A549 (cell line): ENCODE measurements around the gene GTF2B. TPM values are rescaled to one million over a fixed set of nuclear protein-coding genes. Genes with fewer than 3 reads are reported as not detected.

Source experiments
- ATAC-seq, 2 experiments: fragments of 200-7000 bp in 1 of 2; fragments of >200 bp in 1 of 2; cut with Nextera tagmentation in 1 of 2; cut with Tn5 transposase in 1 of 2; 3 replicates each; pipeline versions ENCODE4 v1.8.0 to v1.9.1; 2018 to 2020; ENCODE audit warnings: mild to moderate bottlenecking in 1 of 2, moderate library complexity in 1 of 2
- CTCF ChIA-PET: fragments of 300-600 bp; sonication (Branson Sonifier 250); formaldehyde crosslinking; extraction: SDS; loops from one replicate; lab custom pipeline; 2021; ENCODE audit warnings: antibody characterized with exemption, inconsistent platforms; lab: Yijun Ruan, JAX
- POLR2A ChIA-PET: fragments of 350-600 bp; formaldehyde crosslinking; extraction: SDS; loops from one replicate; lab custom pipeline; 2021; ENCODE audit warnings: antibody characterized with exemption, inconsistent platforms; lab: Yijun Ruan, JAX
- DNase-seq, 2 experiments: peaks; one replicate each; pipeline versions ENCODE4 v3.0.0 to v3.0.0-alpha.2; 2011 to 2016; ENCODE audit warnings: low read depth in 1 of 2, low spot score in 1 of 2
- FAIRE-seq: peaks from 2 replicates; lab custom pipeline; 2011; peaks lifted over from hg19 to GRCh38; lab: Jason Lieb, UNC
- H3K27ac ChIP-seq, 2 experiments: fragments of >200 bp; sonication (Bioruptor Twin); formaldehyde crosslinking; 3 replicates each; pipeline ENCODE4 v1.5.1; 2016 to 2017
- H3K4me1 ChIP-seq: fragments of >200 bp; sonication (Bioruptor Twin); formaldehyde crosslinking; 3 replicates; pipeline ENCODE4 v1.6.1; 2016
- H3K4me2 ChIP-seq: fragments of >200 bp; sonication (Bioruptor Twin); formaldehyde crosslinking; 3 replicates; pipeline ENCODE4 v1.6.1; 2016
- H3K4me3 ChIP-seq: fragments of >200 bp; sonication (Bioruptor Twin); formaldehyde crosslinking; 3 replicates; pipeline ENCODE4 v1.5.1; 2016
- H3K9me3 ChIP-seq: fragments of >200 bp; sonication (Bioruptor Twin); formaldehyde crosslinking; 3 replicates; pipeline ENCODE4 v1.6.1; 2016
- BHLHE40 ChIP-seq: IDR thresholded peaks from 2 replicates; pipeline ENCODE4 v1.6.1; 2012; ENCODE audit warnings: low read depth, low read length, inconsistent platforms
- CEBPB ChIP-seq, 2 experiments: fragments of >200 bp in 1 of 2; sonication (Bioruptor Twin) in 1 of 2; formaldehyde crosslinking in 1 of 2; IDR thresholded peaks; 2 replicates each; pipeline ENCODE4 v1.6.1; 2012 to 2016
- HOXA7 ChIP-seq: fragments of 250-450 bp; sonication (Bioruptor Pico); IDR thresholded peaks from 2 replicates; pipeline ENCODE4 v1.5.0; 2020; ENCODE audit warnings: mild to moderate bottlenecking, moderate library complexity
- HOXB5 ChIP-seq: fragments of 250-450 bp; sonication (Bioruptor Pico); IDR thresholded peaks from 2 replicates; pipeline ENCODE4 v1.5.0; 2020; ENCODE audit warnings: mild to moderate bottlenecking, moderate library complexity
- JUN ChIP-seq, 2 experiments: fragments of >200 bp; sonication (Bioruptor Twin); formaldehyde crosslinking; IDR thresholded peaks; 2 replicates in 1 of 2; 3 replicates in 1 of 2; pipeline ENCODE4 v1.6.1; 2016 to 2017
- JUNB ChIP-seq: fragments of >200 bp; sonication (Bioruptor Twin); formaldehyde crosslinking; IDR thresholded peaks from 2 replicates; pipeline ENCODE4 v1.6.1; 2016
- KDM1A ChIP-seq: fragments of 200-600 bp; sonication (generic); IDR thresholded peaks from 2 replicates; pipeline ENCODE4 v1.6.1; 2016; ENCODE audit warnings: low read depth, mild to moderate bottlenecking
- KDM5A ChIP-seq: fragments of 200-600 bp; sonication (generic); IDR thresholded peaks from 2 replicates; pipeline ENCODE4 v1.6.1; 2016; ENCODE audit warnings: antibody characterized with exemption, mild to moderate bottlenecking
- MYC ChIP-seq: IDR thresholded peaks from 2 replicates; pipeline ENCODE4 v1.6.1; 2012; ENCODE audit warnings: mild to moderate bottlenecking, inconsistent platforms, low read length, improper control_type of control experiment, borderline replicate concordance
- NPAS2 ChIP-seq: fragments of 250-450 bp; sonication (Bioruptor Pico); IDR thresholded peaks from 2 replicates; pipeline ENCODE4 v1.8.0; 2022; ENCODE audit warnings: mild to moderate bottlenecking, moderate library complexity, borderline replicate concordance
- POLR2A ChIP-seq: IDR thresholded peaks from 2 replicates; pipeline ENCODE4 v1.6.1; 2012; ENCODE audit warnings: mild to moderate bottlenecking, low read length
- POLR2AphosphoS2 ChIP-seq: conservative IDR thresholded peaks from 2 replicates; pipeline ENCODE4 v1.6.1; 2012; ENCODE audit warnings: low read length, improper control_type of control experiment, inconsistent platforms
- RFX5 ChIP-seq: fragments of 450-650 bp; IDR thresholded peaks from 2 replicates; pipeline ENCODE4 v1.7.1; 2014; ENCODE audit warnings: antibody characterized with exemption, mild to moderate bottlenecking, moderate library complexity
- RNF2 ChIP-seq: fragments of 200-600 bp; sonication (generic); IDR thresholded peaks from 2 replicates; pipeline ENCODE4 v1.6.1; 2016; ENCODE audit warnings: low read depth, mild to moderate bottlenecking, antibody characterized with exemption, moderate library complexity, borderline replicate concordance
- SREBF2 ChIP-seq: fragments of 450-650 bp; IDR thresholded peaks from 2 replicates; pipeline ENCODE4 v1.6.1; 2014; ENCODE audit warnings: mild to moderate bottlenecking, moderate library complexity
- TP53 ChIP-seq: fragments of 250-450 bp; sonication (Bioruptor Pico); IDR thresholded peaks from 2 replicates; pipeline ENCODE4 v1.5.0; 2021; ENCODE audit warnings: mild to moderate bottlenecking, moderate library complexity
- ZNF302 ChIP-seq: fragments of 250-450 bp; sonication (Bioruptor Pico); IDR thresholded peaks from 2 replicates; pipeline ENCODE4 v1.9.0; 2021; ENCODE audit warnings: inconsistent platforms, mild to moderate bottlenecking, moderate library complexity
- ZSCAN20 ChIP-seq: fragments of 250-450 bp; sonication (Bioruptor Pico); IDR thresholded peaks from 2 replicates; pipeline ENCODE4 v1.8.0; 2022; ENCODE audit warnings: mild to moderate bottlenecking, moderate library complexity
- WGBS: methylation state at CpG from one replicate; pipeline ENCODE4 v1.1.6; 2017; ENCODE audit errors: missing lambda C conversion rate; 5-methylcytosine and 5-hydroxymethylcytosine counted together
- polyA plus RNA-seq, 4 experiments: library from polyadenylated mRNA; depleted of rRNA in 3 of 4; stranded (reverse); fragments of >200 nt; fragmentation: RNase III in 1 of 4; extraction: RNeasy Plus Mini Kit Qiagen cat#74134 plus additional on column Dnase treatment in 1 of 4; gene quantifications; 2 replicates in 3 of 4; 3 replicates in 1 of 4; pipeline ENCODE4 v1.2.3, GENCODE V29; 2011 to 2017
- TF ChIP-seq, protein P1 (sequence below): fragments of 250-450 bp; sonication (Bioruptor Pico); IDR thresholded peaks from 2 replicates; pipeline ENCODE4 v1.5.0; 2020; ENCODE audit warnings: low read depth, mild to moderate bottlenecking, moderate library complexity
- TF ChIP-seq, protein P2 (sequence below): fragments of 250-450 bp; sonication (Bioruptor Pico); IDR thresholded peaks from 2 replicates; pipeline ENCODE4 v1.5.0; 2021; ENCODE audit warnings: mild to moderate bottlenecking, moderate library complexity, borderline replicate concordance
- TF ChIP-seq, protein P3 (sequence below): fragments of 450-650 bp; IDR thresholded peaks from 2 replicates; pipeline ENCODE4 v1.6.1; 2014; ENCODE audit warnings: antibody characterized with exemption
- TF ChIP-seq, protein P4 (sequence below): fragments of >200 bp; sonication (Bioruptor Twin); formaldehyde crosslinking; IDR thresholded peaks from 3 replicates; pipeline ENCODE4 v1.5.1; 2016
- TF ChIP-seq, protein P5 (sequence below): IDR thresholded peaks from 2 replicates; pipeline ENCODE4 v1.6.1; 2012

Gene GTF2B
- polyA plus RNA-seq, 2 of the 4 experiments (the other 2 are of a cell fraction) = 22.4 to 34.1 TPM

DNA sequence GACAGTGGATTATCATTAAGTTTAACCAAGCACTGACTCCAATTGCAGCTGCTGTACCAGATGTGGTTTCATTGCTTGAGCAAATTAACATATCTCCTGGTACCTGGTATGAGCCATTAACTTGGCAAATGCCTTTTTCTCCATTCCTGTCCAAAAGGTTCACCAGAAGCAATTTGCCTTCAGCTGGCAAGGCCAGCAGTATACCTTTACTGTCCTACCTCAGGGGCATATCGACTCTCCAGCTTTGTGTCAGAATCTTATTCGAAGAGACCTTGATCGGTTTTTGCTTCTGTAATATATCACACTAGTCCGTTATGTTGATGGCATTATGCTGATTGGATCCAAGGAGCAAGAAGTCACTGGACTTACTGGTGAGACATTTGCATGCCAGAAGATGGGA, 9.5 kb upstream of the GTF2B start:
- no peaks in the 10 kb centered on the region for H3K9me3 ChIP-seq
- ATAC-seq = no peak
- POLR2A ChIA-PET = no interaction called here
- FAIRE-seq = no peak
- H3K4me2 ChIP-seq = no peak overlapping the region
- no peak for DNase-seq
- H3K4me1 ChIP-seq = no peaks in the 10 kb centered on the region
- WGBS = 42% methylated on average over 4 of the region's 4 CpGs
- no peak overlapping the region for H3K27ac ChIP-seq
- no peak overlapping the region for H3K4me3 ChIP-seq
- TF ChIP-seq, protein P1, sequence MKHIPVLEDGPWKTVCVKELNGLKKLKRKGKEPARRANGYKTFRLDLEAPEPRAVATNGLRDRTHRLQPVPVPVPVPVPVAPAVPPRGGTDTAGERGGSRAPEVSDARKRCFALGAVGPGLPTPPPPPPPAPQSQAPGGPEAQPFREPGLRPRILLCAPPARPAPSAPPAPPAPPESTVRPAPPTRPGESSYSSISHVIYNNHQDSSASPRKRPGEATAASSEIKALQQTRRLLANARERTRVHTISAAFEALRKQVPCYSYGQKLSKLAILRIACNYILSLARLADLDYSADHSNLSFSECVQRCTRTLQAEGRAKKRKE (CRISPR knock-in tag) = no peak
- TF ChIP-seq POLR2A = no peak
- no peak for TF ChIP-seq POLR2AphosphoS2
- no peak for TF ChIP-seq RFX5
- CTCF ChIA-PET = no interaction called here

DNA sequence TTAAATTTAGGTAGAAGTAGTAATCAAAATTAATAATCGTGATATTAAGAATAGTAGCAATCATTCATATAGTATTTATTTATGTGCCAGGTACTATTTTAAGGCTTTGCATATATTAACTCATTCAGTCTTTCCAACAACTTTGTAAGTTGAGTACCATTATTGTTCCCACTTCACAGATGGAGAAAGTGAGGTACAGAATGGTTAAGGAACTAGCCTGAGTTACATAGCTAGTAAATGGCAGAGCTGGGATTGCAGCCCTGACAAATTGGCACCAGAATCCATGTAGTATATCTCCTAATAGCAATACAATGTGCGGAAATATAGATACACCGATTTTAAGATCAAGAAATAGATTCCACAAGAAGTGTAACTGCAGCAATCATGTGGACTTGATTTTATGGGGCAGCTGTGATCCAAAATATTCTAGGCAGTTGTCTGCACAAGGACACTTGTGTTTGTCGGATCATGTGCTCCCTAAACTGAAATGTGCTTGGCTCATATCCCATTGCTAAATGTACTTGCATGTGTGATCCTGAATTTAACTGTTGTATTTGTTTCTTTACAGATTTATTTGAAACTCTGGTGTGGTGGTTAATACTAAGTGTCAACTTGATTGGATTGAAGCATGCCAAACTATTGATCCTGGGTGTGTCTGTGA, 5.8 kb upstream of the GTF2B start:
- CTCF ChIA-PET = interaction anchor here (0.6 kb wide), 1 partner anchor 38 kb away, joined by 3 read pairs; no protein-coding TSS in a partner anchor
- DNase-seq (no peak), ATAC-seq (no peak)
- no peak for TF ChIP-seq HOXA7
- no peak for TF ChIP-seq POLR2AphosphoS2
- TF ChIP-seq TP53 (CRISPR knock-in tag) = no peak
- no peak for TF ChIP-seq MYC
- no peak for TF ChIP-seq JUNB
- TF ChIP-seq, protein P2, sequence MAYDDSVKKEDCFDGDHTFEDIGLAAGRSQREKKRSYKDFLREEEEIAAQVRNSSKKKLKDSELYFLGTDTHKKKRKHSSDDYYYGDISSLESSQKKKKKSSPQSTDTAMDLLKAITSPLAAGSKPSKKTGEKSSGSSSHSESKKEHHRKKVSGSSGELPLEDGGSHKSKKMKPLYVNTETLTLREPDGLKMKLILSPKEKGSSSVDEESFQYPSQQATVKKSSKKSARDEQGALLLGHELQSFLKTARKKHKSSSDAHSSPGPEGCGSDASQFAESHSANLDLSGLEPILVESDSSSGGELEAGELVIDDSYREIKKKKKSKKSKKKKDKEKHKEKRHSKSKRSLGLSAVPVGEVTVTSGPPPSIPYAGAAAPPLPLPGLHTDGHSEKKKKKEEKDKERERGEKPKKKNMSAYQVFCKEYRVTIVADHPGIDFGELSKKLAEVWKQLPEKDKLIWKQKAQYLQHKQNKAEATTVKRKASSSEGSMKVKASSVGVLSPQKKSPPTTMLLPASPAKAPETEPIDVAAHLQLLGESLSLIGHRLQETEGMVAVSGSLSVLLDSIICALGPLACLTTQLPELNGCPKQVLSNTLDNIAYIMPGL = no peak
- TF ChIP-seq BHLHE40 = no peak
- no peak for TF ChIP-seq RNF2
- TF ChIP-seq NPAS2 (CRISPR knock-in tag) = no peak
- TF ChIP-seq, protein P3, sequence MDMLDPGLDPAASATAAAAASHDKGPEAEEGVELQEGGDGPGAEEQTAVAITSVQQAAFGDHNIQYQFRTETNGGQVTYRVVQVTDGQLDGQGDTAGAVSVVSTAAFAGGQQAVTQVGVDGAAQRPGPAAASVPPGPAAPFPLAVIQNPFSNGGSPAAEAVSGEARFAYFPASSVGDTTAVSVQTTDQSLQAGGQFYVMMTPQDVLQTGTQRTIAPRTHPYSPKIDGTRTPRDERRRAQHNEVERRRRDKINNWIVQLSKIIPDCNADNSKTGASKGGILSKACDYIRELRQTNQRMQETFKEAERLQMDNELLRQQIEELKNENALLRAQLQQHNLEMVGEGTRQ = no peak
- no peak for TF ChIP-seq HOXB5 (CRISPR knock-in tag)
- TF ChIP-seq ZSCAN20 (CRISPR knock-in tag) = no peak
- no peak for TF ChIP-seq ZNF302
- TF ChIP-seq, all 56 proteins: peak for 0
- FAIRE-seq = no peak
- Histone ChIP-seq H3K9me3 (no peaks in the 10 kb centered on the region), H3K4me3 (no peak overlapping the region), H3K27ac (no peak overlapping the region), H3K4me1 (no peaks in the 10 kb centered on the region), H3K4me2 (no peak overlapping the region)
- POLR2A ChIA-PET = no interaction called here
- WGBS = 71% methylated on average over 4 of the region's 4 CpGs

DNA sequence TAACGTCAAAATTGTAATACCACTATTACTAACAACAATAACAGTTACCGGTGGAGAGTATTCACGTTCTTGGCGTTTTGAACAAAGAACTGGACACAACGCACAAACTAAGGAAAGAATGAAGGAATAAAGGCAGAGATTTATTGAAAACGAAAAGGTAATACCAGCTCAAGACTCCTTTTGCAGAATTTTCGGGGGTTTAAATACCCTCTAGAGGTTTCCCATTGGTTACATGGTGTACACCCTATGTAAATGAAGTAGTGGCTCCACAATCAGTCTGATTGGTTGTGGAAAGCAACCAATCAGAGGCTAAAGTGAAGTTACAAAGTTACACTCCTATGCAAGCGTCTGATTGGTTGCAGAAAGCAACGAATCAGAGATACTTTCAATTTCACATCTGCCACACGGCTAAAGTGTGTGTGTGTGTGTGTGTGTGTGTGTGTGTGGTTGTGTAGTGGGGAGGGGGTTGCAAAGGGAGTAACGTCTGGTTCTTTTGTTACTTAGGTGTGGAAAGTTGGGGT, 1.1 kb upstream of the GTF2B start:
- DNase-seq (peak; percentile 25 to 95), ATAC-seq (peak; percentile 63 to 93; a peak in 5 of 6 replicates), FAIRE-seq (no peak)
- CTCF ChIA-PET = interaction anchor here (4.3 kb wide), 1 partner anchor 15 kb away, joined by 23 read pairs; no protein-coding TSS in a partner anchor
- Histone ChIP-seq H3K27ac (peak overlapping the region; percentile 88 to 91), H3K9me3 (no peaks in the 10 kb centered on the region), H3K4me2 (peak overlapping the region; percentile 95), H3K4me3 (peak overlapping the region; percentile 97), H3K4me1 (peaks cover 12% of the 10 kb centered on the region; the same call in 1 of the 3 replicates)
- under 1% methylated on average over 11 of the region's 11 CpGs for WGBS
- POLR2A ChIA-PET = interaction anchor here (0.6 to 1.5 kb wide), 6 partner anchors 9 to 576 kb away, joined by 4 to 5 read pairs (median 4); partner anchors contain the start of gene PKN2
- TF ChIP-seq RFX5 = no peak
- no peak for TF ChIP-seq SREBF2
- TF ChIP-seq, protein P4, sequence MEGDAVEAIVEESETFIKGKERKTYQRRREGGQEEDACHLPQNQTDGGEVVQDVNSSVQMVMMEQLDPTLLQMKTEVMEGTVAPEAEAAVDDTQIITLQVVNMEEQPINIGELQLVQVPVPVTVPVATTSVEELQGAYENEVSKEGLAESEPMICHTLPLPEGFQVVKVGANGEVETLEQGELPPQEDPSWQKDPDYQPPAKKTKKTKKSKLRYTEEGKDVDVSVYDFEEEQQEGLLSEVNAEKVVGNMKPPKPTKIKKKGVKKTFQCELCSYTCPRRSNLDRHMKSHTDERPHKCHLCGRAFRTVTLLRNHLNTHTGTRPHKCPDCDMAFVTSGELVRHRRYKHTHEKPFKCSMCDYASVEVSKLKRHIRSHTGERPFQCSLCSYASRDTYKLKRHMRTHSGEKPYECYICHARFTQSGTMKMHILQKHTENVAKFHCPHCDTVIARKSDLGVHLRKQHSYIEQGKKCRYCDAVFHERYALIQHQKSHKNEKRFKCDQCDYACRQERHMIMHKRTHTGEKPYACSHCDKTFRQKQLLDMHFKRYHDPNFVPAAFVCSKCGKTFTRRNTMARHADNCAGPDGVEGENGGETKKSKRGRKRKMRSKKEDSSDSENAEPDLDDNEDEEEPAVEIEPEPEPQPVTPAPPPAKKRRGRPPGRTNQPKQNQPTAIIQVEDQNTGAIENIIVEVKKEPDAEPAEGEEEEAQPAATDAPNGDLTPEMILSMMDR = no peak
- TF ChIP-seq CEBPB (IDR thresholded peaks at IDR 0.05) = no peak
- TF ChIP-seq KDM1A = no peak
- no peak for TF ChIP-seq MYC
- TF ChIP-seq, protein P5, sequence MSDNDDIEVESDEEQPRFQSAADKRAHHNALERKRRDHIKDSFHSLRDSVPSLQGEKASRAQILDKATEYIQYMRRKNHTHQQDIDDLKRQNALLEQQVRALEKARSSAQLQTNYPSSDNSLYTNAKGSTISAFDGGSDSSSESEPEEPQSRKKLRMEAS = peak; percentile 35; the same call in 1 of the 2 replicates
- 0 out of 2 replicates have a peak, but pooled peaks have one; percentile 46 for TF ChIP-seq HOXB5 (CRISPR knock-in tag)
- no peak for TF ChIP-seq KDM5A
- peak; percentile 33; the same call in 1 of the 2 replicates for TF ChIP-seq ZNF302
- no peak for TF ChIP-seq JUN (IDR thresholded peaks at IDR 0.05)
